ENCODE measurements around the gene MAP2K3.
"Not testable (repeated sequence)": the region's sequence is repeated elsewhere in the genome, so short reads cannot be mapped to it uniquely, and the experiment has no call there.

MAP2K3 gene

DNA sequence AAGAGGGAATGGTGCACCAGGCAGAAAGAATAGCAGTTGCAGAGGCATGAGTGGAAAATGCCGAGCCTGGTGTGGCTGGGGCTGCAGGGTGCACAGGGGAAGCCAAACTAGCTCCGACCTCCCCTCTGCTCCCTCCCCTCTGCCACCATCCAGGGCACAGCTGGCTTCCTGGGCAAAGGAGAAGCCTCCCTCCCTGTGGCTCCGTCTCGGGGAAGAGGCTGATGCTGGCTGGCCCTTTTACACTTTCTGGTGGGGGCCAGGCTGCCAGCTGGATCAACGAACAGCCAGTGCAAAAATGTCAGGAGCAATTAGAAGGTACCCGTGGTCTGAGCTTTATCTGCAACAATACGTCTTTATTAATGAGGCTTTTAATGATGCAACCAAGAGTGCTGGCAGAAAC, 54.5 kb downstream of the MAP2K3 start:
- DNase-seq: no peak

DNA sequence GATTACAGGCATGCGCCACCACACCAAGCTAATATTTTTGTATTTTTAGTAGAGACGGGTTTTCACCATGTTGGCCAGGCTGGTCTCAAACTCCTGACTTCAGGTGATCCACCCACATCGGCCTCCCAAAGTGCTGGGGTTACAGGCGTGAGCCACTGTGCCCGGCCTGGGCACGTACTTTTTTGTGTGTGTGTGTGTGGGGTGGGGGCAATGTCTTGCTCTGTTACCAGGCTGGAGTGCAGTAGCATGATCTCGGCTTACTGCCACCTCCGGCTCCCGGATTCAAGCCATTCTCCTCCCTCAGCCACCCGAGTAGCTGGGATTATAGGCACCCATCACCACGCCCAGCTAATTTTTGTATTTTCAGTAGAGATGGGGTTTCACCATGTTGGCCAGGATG, 55.1 kb downstream of the MAP2K3 start:
- not testable (repeated sequence) for DNase-seq

DNA sequence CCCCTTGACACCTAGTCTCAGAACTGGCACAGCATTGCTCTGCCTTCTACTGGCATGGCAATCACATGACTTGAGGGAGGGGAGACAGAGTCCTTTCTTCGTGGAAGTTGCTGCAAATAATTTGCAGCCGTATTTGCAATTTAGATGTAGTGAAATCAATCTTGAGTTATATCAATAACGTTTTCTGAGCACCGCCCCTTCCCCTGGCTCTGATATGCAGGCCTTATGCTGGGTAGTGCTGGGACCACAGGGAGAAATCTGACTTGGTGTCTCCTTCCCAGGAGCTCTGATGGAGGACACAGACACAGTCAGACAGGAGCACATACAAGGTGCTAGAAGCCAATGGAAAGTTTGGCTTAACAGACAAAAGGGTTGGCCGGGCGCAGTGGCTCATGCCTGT, 55.9 kb downstream of the MAP2K3 start:
- not testable (repeated sequence) for DNase-seq

GRCh38 chr17:21341279-21341678, 56.8 kb downstream of the MAP2K3 start:
- not testable (repeated sequence) for DNase-seq

DNA sequence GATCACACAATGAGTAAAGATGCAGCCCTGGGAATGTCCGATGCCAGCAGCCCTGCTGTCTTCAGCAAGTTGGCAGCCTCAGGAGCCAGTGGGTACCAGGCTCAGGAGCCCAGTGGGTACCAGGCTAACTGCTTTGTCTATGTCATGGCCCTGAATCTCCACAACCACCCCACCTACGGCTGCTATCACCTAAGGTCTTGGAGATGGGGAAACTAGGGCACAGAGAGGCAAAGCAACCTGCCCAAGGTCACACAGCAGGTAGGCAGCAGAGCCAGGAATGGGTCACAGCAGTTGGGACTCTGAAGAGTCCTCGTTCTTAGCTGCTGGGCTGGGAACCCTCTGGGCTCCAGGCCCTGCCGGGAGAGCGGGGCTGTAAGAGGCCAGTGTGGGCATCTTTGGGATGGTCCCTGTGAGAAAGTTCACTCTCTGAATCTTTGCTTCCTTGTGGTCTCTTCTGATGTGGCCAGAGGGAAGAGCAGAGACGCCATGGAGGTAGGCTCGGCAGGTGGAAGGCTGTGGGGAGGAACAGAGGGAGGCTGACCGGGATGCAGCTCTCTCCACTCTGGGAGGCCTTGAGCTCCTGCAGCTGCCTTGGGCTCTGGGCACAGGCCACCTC, 57.5 kb downstream of the MAP2K3 start:
- not testable (repeated sequence) for DNase-seq

DNA sequence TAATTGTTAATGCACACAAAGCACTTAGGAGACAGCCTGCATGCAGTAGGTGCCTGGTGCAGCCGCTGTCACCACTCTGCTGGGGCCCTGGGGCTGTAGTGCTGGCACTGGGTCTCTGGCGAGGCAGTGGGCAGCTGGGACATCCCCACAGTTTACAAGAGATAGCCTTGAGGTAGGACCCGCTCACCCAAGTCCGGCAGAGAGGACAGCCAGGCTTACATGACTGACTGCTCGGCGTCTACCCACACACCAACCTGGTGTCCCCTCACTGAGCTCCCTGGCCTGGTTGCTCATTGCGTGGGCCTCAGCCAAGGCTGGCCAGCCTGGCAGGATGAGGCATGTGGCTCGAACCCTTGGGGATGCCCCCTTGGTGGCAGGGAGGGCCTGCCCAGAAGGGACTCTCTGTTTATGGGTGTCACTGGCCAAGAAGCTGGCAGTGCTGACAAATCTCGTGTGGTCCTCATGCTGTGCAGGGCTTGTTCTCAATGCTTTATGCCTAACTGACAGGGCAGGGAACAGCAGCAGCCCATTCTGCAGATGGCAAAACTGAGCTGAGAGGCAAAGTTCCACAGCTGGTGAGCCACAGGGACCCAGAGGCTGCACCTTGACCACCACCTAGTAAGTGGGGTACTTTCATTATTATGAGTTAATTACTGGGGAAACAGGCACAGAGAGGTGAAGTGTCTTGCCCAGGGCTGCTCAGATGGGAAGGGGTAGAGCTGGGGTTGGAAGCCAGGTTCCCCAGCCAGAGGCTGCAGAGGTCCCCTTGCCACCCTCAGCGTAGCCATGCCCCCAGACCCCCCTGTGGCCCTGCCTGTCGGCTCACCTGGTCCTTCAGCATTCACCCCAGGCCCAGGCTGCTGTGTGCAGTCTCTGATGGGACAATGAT, 58.8 kb downstream of the MAP2K3 start:
- not testable (repeated sequence) for DNase-seq

- DNase-seq: not testable (repeated sequence)
Measured at GRCh38 chr17:21344801-21345200, 60.3 kb downstream of the MAP2K3 start.

DNA sequence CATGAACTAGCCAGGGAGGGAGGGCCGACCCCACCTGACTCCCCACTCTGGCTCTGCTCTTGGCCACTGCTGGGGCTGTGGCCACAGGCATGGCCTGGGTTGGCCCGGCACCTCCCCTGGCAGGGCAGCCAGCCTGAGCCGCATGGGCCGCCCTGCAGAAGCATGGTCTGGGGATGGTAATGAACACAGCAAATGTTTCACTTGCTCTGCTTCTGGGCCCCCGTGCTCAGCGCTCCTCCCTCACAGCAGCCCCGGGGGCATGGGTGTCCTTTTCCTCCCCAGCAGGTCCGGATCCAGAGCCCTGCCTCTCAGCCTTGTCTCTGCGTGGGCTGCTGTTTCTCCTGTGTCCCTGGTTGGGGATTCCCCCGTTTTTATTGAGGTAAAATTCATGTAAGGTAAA, 60.7 kb downstream of the MAP2K3 start:
- no peak for DNase-seq

- DNase-seq: not testable (repeated sequence)
Measured at GRCh38 chr17:21346107-21346506, 61.6 kb downstream of the MAP2K3 start.

GRCh38 chr17:21346651-21347250, 62.2 kb downstream of the MAP2K3 start:
- DNase-seq: not testable (repeated sequence)

- DNase-seq: not testable (repeated sequence)
Measured at GRCh38 chr17:21347660-21348059, 63.1 kb downstream of the MAP2K3 start.

- DNase-seq: not testable (repeated sequence)
Measured at GRCh38 chr17:21348081-21348925, 63.8 kb downstream of the MAP2K3 start.

GRCh38 chr17:21348926-21349261, 64.4 kb downstream of the MAP2K3 start:
- not testable (repeated sequence) for DNase-seq

DNA sequence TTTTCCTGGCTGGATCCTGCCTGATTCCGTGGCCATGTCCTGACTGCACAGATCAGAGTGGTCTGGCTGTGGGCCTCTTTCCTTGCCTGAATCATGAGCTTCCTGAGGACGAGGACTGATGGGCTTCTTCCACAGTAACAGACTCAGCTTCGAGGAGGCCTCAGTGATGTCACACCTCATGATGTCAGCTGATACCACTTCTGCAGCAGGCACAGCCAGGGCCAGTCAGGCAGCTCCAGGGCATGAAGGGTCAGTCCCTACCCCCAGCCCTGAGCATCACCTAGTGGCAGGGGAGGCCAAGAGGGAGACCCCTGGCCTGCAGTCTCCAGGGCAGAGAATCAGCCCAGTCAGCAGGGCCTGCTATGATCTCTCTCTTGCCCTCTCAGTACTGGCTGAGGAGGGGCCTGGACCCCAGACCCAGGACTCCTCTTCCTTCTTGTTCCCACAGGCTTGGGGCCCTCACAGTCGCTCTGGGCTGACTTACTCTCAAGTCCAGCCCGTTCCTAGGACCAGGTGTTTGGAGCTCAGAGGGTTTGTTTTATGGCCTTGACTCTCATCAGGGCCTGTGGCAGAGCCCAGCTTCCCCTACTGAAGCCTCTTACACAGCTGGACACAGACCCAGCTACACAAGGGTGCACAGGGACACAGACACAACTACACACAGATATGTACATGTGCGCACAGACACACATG, 65.0 kb downstream of the MAP2K3 start:
- not testable (repeated sequence) for DNase-seq

GRCh38 chr17:21350495-21350894, 66.0 kb downstream of the MAP2K3 start:
- not testable (repeated sequence) for DNase-seq

DNA sequence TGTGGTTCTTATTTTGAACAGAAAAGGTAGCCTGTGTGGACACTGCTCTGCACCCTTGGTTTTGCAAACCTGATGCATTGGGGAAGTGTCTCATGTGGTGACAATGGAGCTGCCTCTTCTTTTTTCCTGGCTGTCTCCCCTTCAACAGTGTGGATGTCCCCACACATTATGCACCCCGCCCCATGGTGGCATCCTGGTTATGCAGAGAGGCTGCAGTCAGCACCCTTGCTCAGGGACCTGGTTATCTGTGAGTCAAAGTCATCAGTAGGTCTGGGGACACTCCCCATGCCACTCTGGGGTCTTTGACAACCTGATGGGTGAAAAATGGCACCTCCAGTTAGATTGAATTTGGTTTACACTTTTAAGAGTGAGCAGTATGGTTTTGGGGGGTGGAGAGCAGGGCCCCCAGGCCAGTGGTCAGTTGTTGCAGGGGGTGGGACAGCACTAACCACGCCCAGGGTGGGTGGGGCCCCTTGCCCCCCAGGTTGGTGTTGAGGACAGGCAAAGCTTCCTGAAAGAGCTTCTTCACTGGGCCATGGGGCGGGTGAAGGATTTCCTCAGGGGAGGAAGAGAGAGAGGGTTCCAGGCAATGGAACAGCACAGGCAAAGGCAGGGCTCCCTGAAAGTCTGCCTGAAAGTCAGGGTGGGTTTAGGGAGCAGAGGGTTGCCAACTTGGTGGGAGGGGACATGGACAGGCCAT, 67.0 kb downstream of the MAP2K3 start:
- DNase-seq: no peak

DNA sequence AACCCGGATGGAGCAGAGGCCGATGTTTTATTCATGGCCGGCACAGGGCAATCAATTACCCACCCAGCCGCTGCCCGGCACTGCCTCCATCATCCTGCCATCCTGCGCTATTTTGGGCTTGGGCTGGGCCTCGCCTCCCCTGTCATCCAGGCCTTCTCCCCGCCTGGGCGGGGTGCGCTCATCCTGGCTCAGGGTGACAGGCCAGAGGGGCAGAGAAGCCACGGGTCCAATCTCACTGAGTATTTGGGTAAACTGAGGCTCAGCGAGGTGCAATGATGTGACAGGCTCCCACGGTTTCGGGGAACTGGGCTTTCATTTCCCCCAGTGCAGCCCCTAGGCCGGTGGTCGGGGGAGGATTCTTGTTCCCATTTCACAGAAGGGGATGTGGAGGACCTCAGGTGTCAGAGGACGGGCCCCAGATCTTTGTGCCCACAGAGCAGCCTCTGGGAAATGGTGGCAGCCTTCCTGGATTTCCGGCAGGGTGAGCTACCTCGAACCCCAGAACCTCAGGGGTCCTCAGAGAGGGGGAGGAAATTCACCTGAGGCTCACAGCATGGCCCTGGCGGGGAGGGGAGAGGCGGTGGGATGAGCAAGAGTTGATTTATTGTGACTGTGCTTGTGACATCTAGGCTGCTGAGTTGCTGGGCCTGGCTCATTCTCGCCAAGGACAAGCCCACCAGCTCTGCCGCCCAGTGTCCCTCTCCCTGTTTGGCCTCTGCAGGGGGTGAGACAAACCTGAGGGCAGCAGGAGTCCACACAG, 67.9 kb downstream of the MAP2K3 start:
- no peak for DNase-seq

- DNase-seq: no peak
Measured at GRCh38 chr17:21352981-21353265, 68.4 kb downstream of the MAP2K3 start.

GRCh38 chr17:21353326-21354010, 69.0 kb downstream of the MAP2K3 start:
- DNase-seq: no peak

- DNase-seq: no peak
Measured at GRCh38 chr17:21354796-21355385, 70.4 kb downstream of the MAP2K3 start.

Measured in NCI-H1092 (cell line).